HEK293 (cell line): Measurements from ENCODE around the gene ADAMTSL3.

Experiments
- BCL11A ChIP-seq: fragments of 450-650 bp; formaldehyde crosslinking; IDR thresholded peaks from 2 replicates; pipeline ENCODE4 v1.5.1; 2016; ENCODE audit warnings: low read depth, missing biosample characterization, missing genetic modification characterization
- EGR2 ChIP-seq: fragments of 450-650 bp; formaldehyde crosslinking; IDR thresholded peaks from 2 replicates; pipeline ENCODE4 v1.5.1; 2016; ENCODE audit warnings: low read depth, missing biosample characterization, missing genetic modification characterization
- SCRT2 ChIP-seq: fragments of 450-650 bp; formaldehyde crosslinking; IDR thresholded peaks from 2 replicates; pipeline ENCODE4 v1.5.1; 2016; ENCODE audit warnings: missing biosample characterization, missing genetic modification characterization
- ZBTB8A ChIP-seq: fragments of 450-650 bp; formaldehyde crosslinking; IDR thresholded peaks from 2 replicates; pipeline ENCODE4 v1.5.1; 2016; ENCODE audit warnings: missing biosample characterization, missing genetic modification characterization
- ZFP3 ChIP-seq: fragments of 450-650 bp; formaldehyde crosslinking; IDR thresholded peaks from 2 replicates; pipeline ENCODE4 v1.5.1; 2016; ENCODE audit warnings: low read depth, missing biosample characterization, missing genetic modification characterization
- ZNF175 ChIP-seq: fragments of 450-650 bp; formaldehyde crosslinking; IDR thresholded peaks from 2 replicates; pipeline ENCODE4 v1.5.1; 2016; ENCODE audit warnings: missing biosample characterization, missing genetic modification characterization
- ZNF23 ChIP-seq: fragments of 450-650 bp; formaldehyde crosslinking; IDR thresholded peaks from 2 replicates; pipeline ENCODE4 v1.5.1; 2016; ENCODE audit warnings: missing biosample characterization, missing genetic modification characterization, borderline replicate concordance
- ZNF404 ChIP-seq: fragments of 450-650 bp; formaldehyde crosslinking; IDR thresholded peaks from 2 replicates; pipeline ENCODE4 v1.5.1; 2017; ENCODE audit warnings: missing biosample characterization, missing genetic modification characterization
- ZNF48 ChIP-seq: fragments of 450-650 bp; formaldehyde crosslinking; IDR thresholded peaks from 2 replicates; pipeline ENCODE4 v1.5.1; 2016; ENCODE audit warnings: missing biosample characterization, missing genetic modification characterization
- ZNF501 ChIP-seq: fragments of 450-650 bp; formaldehyde crosslinking; IDR thresholded peaks from 2 replicates; pipeline ENCODE4 v1.5.1; 2016; ENCODE audit warnings: missing biosample characterization, missing genetic modification characterization
- ZNF514 ChIP-seq: fragments of 450-650 bp; formaldehyde crosslinking; IDR thresholded peaks from 2 replicates; pipeline ENCODE4 v1.5.1; 2016; ENCODE audit warnings: missing biosample characterization, missing genetic modification characterization
- ZNF600 ChIP-seq: fragments of 450-650 bp; formaldehyde crosslinking; IDR thresholded peaks from 2 replicates; pipeline ENCODE4 v1.5.1; 2016; ENCODE audit warnings: missing biosample characterization, missing genetic modification characterization
- ZNF785 ChIP-seq: fragments of 450-650 bp; formaldehyde crosslinking; IDR thresholded peaks from 2 replicates; pipeline ENCODE4 v1.5.1; 2016; ENCODE audit warnings: missing biosample characterization, missing genetic modification characterization
- ZNF791 ChIP-seq: fragments of 450-650 bp; formaldehyde crosslinking; IDR thresholded peaks from 2 replicates; pipeline ENCODE4 v1.5.1; 2016; ENCODE audit warnings: missing biosample characterization, missing genetic modification characterization
- TF ChIP-seq, protein P1 (sequence below): fragments of 450-650 bp; formaldehyde crosslinking; IDR thresholded peaks from 2 replicates; pipeline ENCODE4 v1.5.1; 2016; ENCODE audit warnings: missing biosample characterization, missing genetic modification characterization, low read depth
- TF ChIP-seq, protein P2 (sequence below): fragments of 450-650 bp; formaldehyde crosslinking; conservative IDR thresholded peaks from 2 replicates; pipeline ENCODE4 v1.5.1; 2016; ENCODE audit warnings: low read depth, missing biosample characterization, missing genetic modification characterization
- TF ChIP-seq, protein P3 (sequence below): fragments of 450-650 bp; formaldehyde crosslinking; IDR thresholded peaks from 2 replicates; pipeline ENCODE4 v1.5.1; 2016; ENCODE audit warnings: missing biosample characterization, missing genetic modification characterization
- TF ChIP-seq, protein P4 (sequence below): fragments of 450-650 bp; formaldehyde crosslinking; IDR thresholded peaks from 2 replicates; pipeline ENCODE4 v1.5.1; 2016; ENCODE audit warnings: missing biosample characterization, missing genetic modification characterization
- TF ChIP-seq, protein P5 (sequence below): fragments of 450-650 bp; IDR thresholded peaks from 2 replicates; pipeline ENCODE4 v1.5.1; 2018; ENCODE audit warnings: missing biosample characterization, mild to moderate bottlenecking, missing genetic modification characterization
- TF ChIP-seq, protein P6 (sequence below): fragments of 450-650 bp; formaldehyde crosslinking; optimal IDR thresholded peaks from 2 replicates; pipeline ENCODE3; 2016; ENCODE audit warnings: missing biosample characterization, mild to moderate bottlenecking, missing genetic modification characterization
- TF ChIP-seq, protein P7 (sequence below): fragments of 450-650 bp; formaldehyde crosslinking; IDR thresholded peaks from 2 replicates; pipeline ENCODE4 v1.5.1; 2016; ENCODE audit warnings: missing biosample characterization, missing genetic modification characterization

ADAMTSL3 gene

DNA sequence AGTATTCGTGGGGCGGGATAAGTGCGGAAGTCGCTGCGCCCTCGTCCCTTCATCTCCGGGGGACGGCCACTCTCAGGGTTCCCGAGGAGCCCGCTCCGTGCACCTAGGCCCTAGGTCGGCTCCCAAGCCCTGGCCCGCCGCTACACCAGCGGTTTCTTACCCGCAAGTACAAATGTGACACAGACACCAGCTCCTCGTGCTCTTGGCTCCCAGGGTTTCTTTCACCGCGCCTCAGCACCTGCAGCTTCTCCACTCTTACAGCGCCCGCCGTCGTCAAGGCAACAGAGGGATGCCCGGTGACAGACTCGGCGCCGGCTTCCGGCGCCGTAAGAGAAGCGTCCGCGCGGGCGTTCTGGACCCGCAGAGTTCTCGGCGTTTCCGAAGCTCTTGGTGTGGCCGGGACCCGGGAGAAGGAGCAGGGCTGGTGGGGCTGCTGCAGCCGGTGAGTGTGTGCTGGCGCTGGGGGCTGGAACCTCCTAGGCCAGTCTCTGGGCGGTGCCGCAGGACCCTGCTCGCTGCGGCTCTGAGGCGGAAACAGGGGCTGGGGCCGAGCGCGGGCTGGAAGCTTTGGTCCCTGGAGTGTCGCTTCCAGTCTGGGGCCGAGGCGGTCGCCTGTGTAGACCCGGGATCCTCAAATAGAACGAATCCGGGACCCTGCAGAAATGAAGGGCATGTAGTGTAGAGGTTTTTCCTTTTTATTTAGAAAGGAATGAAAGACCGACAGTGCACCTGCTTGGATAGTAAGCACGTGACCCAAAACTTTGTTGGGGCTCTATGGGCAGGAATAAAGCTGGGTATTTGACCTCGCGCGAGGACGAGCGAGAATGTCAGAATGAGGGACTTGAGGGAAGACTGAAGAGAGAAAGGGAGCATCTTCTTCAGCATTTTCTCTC, 426.2 kb downstream of the ADAMTSL3 start (continued):
- TF ChIP-seq, protein P1, sequence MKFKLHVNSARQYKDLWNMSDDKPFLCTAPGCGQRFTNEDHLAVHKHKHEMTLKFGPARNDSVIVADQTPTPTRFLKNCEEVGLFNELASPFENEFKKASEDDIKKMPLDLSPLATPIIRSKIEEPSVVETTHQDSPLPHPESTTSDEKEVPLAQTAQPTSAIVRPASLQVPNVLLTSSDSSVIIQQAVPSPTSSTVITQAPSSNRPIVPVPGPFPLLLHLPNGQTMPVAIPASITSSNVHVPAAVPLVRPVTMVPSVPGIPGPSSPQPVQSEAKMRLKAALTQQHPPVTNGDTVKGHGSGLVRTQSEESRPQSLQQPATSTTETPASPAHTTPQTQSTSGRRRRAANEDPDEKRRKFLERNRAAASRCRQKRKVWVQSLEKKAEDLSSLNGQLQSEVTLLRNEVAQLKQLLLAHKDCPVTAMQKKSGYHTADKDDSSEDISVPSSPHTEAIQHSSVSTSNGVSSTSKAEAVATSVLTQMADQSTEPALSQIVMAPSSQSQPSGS, result no peak
- TF ChIP-seq SCRT2 (tag by site-specific recombination) (peak; percentile 38; the same call in 1 of the 2 replicates), BCL11A (tag by site-specific recombination) (no peak), ZBTB8A (tag by site-specific recombination) (peak; percentile 23; the same call in 1 of the 2 replicates), ZNF600 (peak; percentile 93), ZNF404 (no peak), ZNF514 (tag by site-specific recombination) (no peak), ZNF501 (peak; percentile 52; the same call in 1 of the 2 replicates), ZNF23 (tag by site-specific recombination) (no peak), EGR2 (no peak), ZNF48 (tag by site-specific recombination) (no peak), ZFP3 (tag by site-specific recombination) (0 out of 2 replicates have a peak, but pooled peaks have one; percentile 18), ZNF785 (tag by site-specific recombination) (no peak), ZNF791 (tag by site-specific recombination) (no peak), ZNF175 (no peak)
- TF ChIP-seq, protein P2, sequence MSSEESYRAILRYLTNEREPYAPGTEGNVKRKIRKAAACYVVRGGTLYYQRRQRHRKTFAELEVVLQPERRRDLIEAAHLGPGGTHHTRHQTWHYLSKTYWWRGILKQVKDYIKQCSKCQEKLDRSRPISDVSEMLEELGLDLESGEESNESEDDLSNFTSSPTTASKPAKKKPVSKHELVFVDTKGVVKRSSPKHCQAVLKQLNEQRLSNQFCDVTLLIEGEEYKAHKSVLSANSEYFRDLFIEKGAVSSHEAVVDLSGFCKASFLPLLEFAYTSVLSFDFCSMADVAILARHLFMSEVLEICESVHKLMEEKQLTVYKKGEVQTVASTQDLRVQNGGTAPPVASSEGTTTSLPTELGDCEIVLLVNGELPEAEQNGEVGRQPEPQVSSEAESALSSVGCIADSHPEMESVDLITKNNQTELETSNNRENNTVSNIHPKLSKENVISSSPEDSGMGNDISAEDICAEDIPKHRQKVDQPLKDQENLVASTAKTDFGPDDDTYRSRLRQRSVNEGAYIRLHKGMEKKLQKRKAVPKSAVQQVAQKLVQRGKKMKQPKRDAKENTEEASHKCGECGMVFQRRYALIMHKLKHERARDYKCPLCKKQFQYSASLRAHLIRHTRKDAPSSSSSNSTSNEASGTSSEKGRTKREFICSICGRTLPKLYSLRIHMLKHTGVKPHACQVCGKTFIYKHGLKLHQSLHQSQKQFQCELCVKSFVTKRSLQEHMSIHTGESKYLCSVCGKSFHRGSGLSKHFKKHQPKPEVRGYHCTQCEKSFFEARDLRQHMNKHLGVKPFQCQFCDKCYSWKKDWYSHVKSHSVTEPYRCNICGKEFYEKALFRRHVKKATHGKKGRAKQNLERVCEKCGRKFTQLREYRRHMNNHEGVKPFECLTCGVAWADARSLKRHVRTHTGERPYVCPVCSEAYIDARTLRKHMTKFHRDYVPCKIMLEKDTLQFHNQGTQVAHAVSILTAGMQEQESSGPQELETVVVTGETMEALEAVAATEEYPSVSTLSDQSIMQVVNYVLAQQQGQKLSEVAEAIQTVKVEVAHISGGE (tag by site-specific recombination), result peak; percentile 90
- TF ChIP-seq, protein P3, sequence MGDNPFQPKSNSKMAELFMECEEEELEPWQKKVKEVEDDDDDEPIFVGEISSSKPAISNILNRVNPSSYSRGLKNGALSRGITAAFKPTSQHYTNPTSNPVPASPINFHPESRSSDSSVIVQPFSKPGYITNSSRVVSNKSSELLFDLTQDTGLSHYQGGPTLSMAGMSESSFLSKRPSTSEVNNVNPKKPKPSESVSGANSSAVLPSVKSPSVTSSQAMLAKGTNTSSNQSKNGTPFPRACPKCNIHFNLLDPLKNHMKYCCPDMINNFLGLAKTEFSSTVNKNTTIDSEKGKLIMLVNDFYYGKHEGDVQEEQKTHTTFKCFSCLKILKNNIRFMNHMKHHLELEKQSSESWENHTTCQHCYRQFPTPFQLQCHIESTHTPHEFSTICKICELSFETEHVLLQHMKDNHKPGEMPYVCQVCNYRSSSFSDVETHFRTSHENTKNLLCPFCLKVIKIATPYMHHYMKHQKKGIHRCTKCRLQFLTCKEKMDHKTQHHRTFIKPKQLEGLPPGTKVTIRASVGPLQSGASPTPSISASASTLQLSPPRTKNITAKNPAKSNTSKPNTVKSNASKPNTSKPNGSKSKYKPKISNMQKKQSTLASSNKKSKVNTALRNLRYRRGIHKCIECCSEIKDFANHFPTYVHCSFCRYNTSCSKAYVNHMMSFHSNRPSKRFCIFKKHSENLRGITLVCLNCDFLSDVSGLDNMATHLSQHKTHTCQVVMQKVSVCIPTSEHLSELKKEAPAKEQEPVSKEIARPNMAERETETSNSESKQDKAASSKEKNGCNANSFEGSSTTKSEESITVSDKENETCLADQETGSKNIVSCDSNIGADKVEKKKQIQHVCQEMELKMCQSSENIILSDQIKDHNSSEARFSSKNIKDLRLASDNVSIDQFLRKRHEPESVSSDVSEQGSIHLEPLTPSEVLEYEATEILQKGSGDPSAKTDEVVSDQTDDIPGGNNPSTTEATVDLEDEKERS, result no peak
- TF ChIP-seq, protein P4, sequence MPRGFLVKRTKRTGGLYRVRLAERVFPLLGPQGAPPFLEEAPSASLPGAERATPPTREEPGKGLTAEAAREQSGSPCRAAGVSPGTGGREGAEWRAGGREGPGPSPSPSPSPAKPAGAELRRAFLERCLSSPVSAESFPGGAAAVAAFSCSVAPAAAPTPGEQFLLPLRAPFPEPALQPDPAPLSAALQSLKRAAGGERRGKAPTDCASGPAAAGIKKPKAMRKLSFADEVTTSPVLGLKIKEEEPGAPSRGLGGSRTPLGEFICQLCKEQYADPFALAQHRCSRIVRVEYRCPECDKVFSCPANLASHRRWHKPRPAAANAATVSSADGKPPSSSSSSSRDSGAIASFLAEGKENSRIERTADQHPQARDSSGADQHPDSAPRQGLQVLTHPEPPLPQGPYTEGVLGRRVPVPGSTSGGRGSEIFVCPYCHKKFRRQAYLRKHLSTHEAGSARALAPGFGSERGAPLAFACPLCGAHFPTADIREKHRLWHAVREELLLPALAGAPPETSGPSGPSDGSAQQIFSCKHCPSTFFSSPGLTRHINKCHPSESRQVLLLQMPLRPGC, result no peak
- TF ChIP-seq, protein P5, sequence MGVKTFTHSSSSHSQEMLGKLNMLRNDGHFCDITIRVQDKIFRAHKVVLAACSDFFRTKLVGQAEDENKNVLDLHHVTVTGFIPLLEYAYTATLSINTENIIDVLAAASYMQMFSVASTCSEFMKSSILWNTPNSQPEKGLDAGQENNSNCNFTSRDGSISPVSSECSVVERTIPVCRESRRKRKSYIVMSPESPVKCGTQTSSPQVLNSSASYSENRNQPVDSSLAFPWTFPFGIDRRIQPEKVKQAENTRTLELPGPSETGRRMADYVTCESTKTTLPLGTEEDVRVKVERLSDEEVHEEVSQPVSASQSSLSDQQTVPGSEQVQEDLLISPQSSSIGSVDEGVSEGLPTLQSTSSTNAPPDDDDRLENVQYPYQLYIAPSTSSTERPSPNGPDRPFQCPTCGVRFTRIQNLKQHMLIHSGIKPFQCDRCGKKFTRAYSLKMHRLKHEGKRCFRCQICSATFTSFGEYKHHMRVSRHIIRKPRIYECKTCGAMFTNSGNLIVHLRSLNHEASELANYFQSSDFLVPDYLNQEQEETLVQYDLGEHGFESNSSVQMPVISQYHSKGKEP, result no peak
- TF ChIP-seq, protein P6, sequence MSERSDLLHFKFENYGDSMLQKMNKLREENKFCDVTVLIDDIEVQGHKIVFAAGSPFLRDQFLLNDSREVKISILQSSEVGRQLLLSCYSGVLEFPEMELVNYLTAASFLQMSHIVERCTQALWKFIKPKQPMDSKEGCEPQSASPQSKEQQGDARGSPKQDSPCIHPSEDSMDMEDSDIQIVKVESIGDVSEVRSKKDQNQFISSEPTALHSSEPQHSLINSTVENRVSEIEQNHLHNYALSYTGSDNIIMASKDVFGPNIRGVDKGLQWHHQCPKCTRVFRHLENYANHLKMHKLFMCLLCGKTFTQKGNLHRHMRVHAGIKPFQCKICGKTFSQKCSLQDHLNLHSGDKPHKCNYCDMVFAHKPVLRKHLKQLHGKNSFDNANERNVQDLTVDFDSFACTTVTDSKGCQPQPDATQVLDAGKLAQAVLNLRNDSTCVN, result peak; percentile 79
- TF ChIP-seq, protein P7, sequence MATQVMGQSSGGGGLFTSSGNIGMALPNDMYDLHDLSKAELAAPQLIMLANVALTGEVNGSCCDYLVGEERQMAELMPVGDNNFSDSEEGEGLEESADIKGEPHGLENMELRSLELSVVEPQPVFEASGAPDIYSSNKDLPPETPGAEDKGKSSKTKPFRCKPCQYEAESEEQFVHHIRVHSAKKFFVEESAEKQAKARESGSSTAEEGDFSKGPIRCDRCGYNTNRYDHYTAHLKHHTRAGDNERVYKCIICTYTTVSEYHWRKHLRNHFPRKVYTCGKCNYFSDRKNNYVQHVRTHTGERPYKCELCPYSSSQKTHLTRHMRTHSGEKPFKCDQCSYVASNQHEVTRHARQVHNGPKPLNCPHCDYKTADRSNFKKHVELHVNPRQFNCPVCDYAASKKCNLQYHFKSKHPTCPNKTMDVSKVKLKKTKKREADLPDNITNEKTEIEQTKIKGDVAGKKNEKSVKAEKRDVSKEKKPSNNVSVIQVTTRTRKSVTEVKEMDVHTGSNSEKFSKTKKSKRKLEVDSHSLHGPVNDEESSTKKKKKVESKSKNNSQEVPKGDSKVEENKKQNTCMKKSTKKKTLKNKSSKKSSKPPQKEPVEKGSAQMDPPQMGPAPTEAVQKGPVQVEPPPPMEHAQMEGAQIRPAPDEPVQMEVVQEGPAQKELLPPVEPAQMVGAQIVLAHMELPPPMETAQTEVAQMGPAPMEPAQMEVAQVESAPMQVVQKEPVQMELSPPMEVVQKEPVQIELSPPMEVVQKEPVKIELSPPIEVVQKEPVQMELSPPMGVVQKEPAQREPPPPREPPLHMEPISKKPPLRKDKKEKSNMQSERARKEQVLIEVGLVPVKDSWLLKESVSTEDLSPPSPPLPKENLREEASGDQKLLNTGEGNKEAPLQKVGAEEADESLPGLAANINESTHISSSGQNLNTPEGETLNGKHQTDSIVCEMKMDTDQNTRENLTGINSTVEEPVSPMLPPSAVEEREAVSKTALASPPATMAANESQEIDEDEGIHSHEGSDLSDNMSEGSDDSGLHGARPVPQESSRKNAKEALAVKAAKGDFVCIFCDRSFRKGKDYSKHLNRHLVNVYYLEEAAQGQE, result no peak
